Uterus (tissue), 2 donors: Measurements from ENCODE around the gene SLC26A5.

ENCODE experiments used
- CTCF ChIP-seq, 4 experiments: fragments of 200-600 bp in 2 of 4; fragments of 450-650 bp in 2 of 4; sonication (generic) in 2 of 4; IDR thresholded peaks; one replicate each; pipeline ENCODE4 v1.5.1; 2016 to 2019; ENCODE audit warnings: antibody characterized with exemption in 4 of 4, mild to moderate bottlenecking in 2 of 4, moderate library complexity in 1 of 4
- POLR2A ChIP-seq, 2 donors: fragments of 450-650 bp; IDR thresholded peaks; one replicate each; pipeline ENCODE4 v1.6.1; 2016; ENCODE audit warnings: antibody characterized with exemption in 2 of 2, mild to moderate bottlenecking in 1 of 2, moderate library complexity in 1 of 2

- TF ChIP-seq POLR2A (IDR thresholded peaks at IDR 0.05) (no peak), CTCF (IDR thresholded peaks at IDR 0.05) (no peak)
These were observed 22.4 kb downstream of the SLC26A5 start for GRCh38 chr7:103423467-103424179.
